ENCODE measurements around the gene CXorf58. TPM values are rescaled to one million over a fixed set of nuclear protein-coding genes. Genes with fewer than 3 reads are reported as not detected.

The CXorf58 gene
- total RNA-seq, 2 experiments from 2014 or later = 0.21 to 0.31 TPM

GRCh38 chrX:23901805-23902204 lies 6.0 kb upstream of the CXorf58 start:
- H3K27ac Mint-ChIP-seq = no peak overlapping the region
- ChIA-PET CTCF (interaction anchor here (0.7 to 4.6 kb wide), 59 partner anchors 11 to 1917 kb away, joined by 3 to 111 read pairs (median 5); partner anchors contain the start of genes ACOT9, EIF2S3, KLHL15 and PRDX4), POLR2A (interaction anchor here (0.6 to 2.8 kb wide), 4 partner anchors 118 to 206 kb away, joined by 3 to 61 read pairs (median 6); partner anchors contain the start of gene SAT1)
- no peaks in the 10 kb centered on the region for H3K27me3 Mint-ChIP-seq (ENCODE audit: low read depth)
- H3K36me3 Mint-ChIP-seq (ENCODE audit: low read depth) = peaks cover 3% of the 10 kb centered on the region
- ATAC-seq = peak; percentile 87
- H3K9me3 Mint-ChIP-seq (ENCODE audit: insufficient read depth) = no peaks in the 10 kb centered on the region
- peak; percentile 58 for DNase-seq
- peaks cover 14% of the 10 kb centered on the region for H3K4me1 Mint-ChIP-seq (ENCODE audit: low read depth)
- no peak overlapping the region for H3K4me3 Mint-ChIP-seq

GRCh38 chrX:23902419-23902818 lies 5.4 kb upstream of the CXorf58 start:
- H3K9me3 Mint-ChIP-seq (ENCODE audit: insufficient read depth) = no peaks in the 10 kb centered on the region

GRCh38 chrX:23904096-23904495 lies 3.7 kb upstream of the CXorf58 start:
- CTCF ChIA-PET = interaction anchor here (4.6 kb wide), 1 partner anchor 120 kb away, joined by 106 read pairs; the partner anchor contains the start of gene SAT1
- Mint-ChIP-seq H3K9me3 (ENCODE audit: insufficient read depth) (no peaks in the 10 kb centered on the region), H3K27me3 (ENCODE audit: low read depth) (no peaks in the 10 kb centered on the region), H3K4me1 (ENCODE audit: low read depth) (peaks cover 20% of the 10 kb centered on the region), H3K36me3 (ENCODE audit: low read depth) (peaks cover 3% of the 10 kb centered on the region), H3K27ac (no peak overlapping the region), H3K4me3 (no peak overlapping the region)
- POLR2A ChIA-PET = interaction anchor here (1.3 kb wide), 1 partner anchor 121 kb away, joined by 4 read pairs; the partner anchor contains the start of gene SAT1
- DNase-seq (no peak), ATAC-seq (no peak)

More at GRCh38 chrX:23902419-23902818, 5.4 kb upstream of the CXorf58 start:
- POLR2A ChIA-PET = interaction anchor here (1.6 to 2.8 kb wide), 3 partner anchors 119 to 151 kb away, joined by 5 to 61 read pairs (median 7); partner anchors contain the start of gene SAT1
- no peak for DNase-seq
- Mint-ChIP-seq H3K27me3 (ENCODE audit: low read depth) (no peaks in the 10 kb centered on the region), H3K36me3 (ENCODE audit: low read depth) (peaks cover 3% of the 10 kb centered on the region), H3K4me1 (ENCODE audit: low read depth) (peaks cover 9% of the 10 kb centered on the region), H3K27ac (no peak overlapping the region), H3K4me3 (no peak overlapping the region)
- CTCF ChIA-PET = interaction anchor here (0.9 to 4.6 kb wide), 48 partner anchors 12 to 1917 kb away, joined by 3 to 111 read pairs (median 6); partner anchors contain the start of genes ACOT9, EIF2S3, KLHL15 and PRDX4
- peak; percentile 35 for ATAC-seq

GRCh38 chrX:23907111-23907497 lies 702 bp upstream of the CXorf58 start:
- ChIA-PET CTCF (interaction anchor here (1.1 to 5.3 kb wide), 7 partner anchors 46 to 164 kb away, joined by 3 to 59 read pairs (median 8); partner anchors contain the start of genes ACOT9, EIF2S3 and SAT1), POLR2A (interaction anchor here (0.6 to 2.9 kb wide), 4 partner anchors 46 to 1972 kb away, joined by 8 to 20 read pairs (median 10); partner anchors contain the start of genes EIF2S3 and SAT1)
- Mint-ChIP-seq H3K9me3 (ENCODE audit: insufficient read depth) (no peaks in the 10 kb centered on the region), H3K4me1 (ENCODE audit: low read depth) (peaks cover 19% of the 10 kb centered on the region), H3K4me3 (peak overlapping the region; percentile 75), H3K36me3 (ENCODE audit: low read depth) (peaks cover 3% of the 10 kb centered on the region), H3K27me3 (ENCODE audit: low read depth) (no peaks in the 10 kb centered on the region), H3K27ac (peak overlapping the region; percentile 88)
- ATAC-seq (peak; percentile 1), DNase-seq (no peak)

GRCh38 chrX:23908219-23909004 lies 606 bp downstream of the CXorf58 start:
- POLR2A ChIA-PET = interaction anchor here (0.5 to 2.8 kb wide), 6 partner anchors 45 to 146 kb away, joined by 3 to 20 read pairs (median 4); partner anchors contain the start of genes EIF2S3, KLHL15 and SAT1
- peak overlapping the region; percentile 88 for H3K27ac Mint-ChIP-seq
- no peaks in the 10 kb centered on the region for H3K9me3 Mint-ChIP-seq (ENCODE audit: insufficient read depth)
- H3K36me3 Mint-ChIP-seq (ENCODE audit: low read depth) = peaks cover 3% of the 10 kb centered on the region
- peak overlapping the region; percentile 75 for H3K4me3 Mint-ChIP-seq
- CTCF ChIA-PET = interaction anchor here (1.0 to 5.3 kb wide), 15 partner anchors 17 to 213 kb away, joined by 3 to 59 read pairs (median 4); partner anchors contain the start of genes ACOT9, EIF2S3 and SAT1
- no peaks in the 10 kb centered on the region for H3K27me3 Mint-ChIP-seq (ENCODE audit: low read depth)
- ATAC-seq (no peak), DNase-seq (peak; percentile 25)
- peaks cover 22% of the 10 kb centered on the region for H3K4me1 Mint-ChIP-seq (ENCODE audit: low read depth)

- Mint-ChIP-seq H3K4me3 (no peak overlapping the region), H3K27me3 (ENCODE audit: low read depth) (no peaks in the 10 kb centered on the region), H3K27ac (no peak overlapping the region), H3K36me3 (ENCODE audit: low read depth) (no peaks in the 10 kb centered on the region), H3K9me3 (ENCODE audit: insufficient read depth) (no peaks in the 10 kb centered on the region), H3K4me1 (ENCODE audit: low read depth) (peaks cover 19% of the 10 kb centered on the region)
- DNase-seq (no peak), ATAC-seq (no peak)
- POLR2A ChIA-PET = no interaction called here
- CTCF ChIA-PET = interaction anchor here (5.3 kb wide), 1 partner anchor 144 kb away, joined by 59 read pairs; the partner anchor contains the start of gene EIF2S3
Measured at GRCh38 chrX:23911126-23911835, 3.5 kb downstream of the CXorf58 start.

GRCh38 chrX:23919148-23919547 lies 11.3 kb downstream of the CXorf58 start:
- Mint-ChIP-seq H3K36me3 (ENCODE audit: low read depth) (peaks cover 6% of the 10 kb centered on the region), H3K9me3 (ENCODE audit: insufficient read depth) (no peaks in the 10 kb centered on the region), H3K27ac (no peak overlapping the region), H3K27me3 (ENCODE audit: low read depth) (no peaks in the 10 kb centered on the region), H3K4me3 (no peak overlapping the region), H3K4me1 (ENCODE audit: low read depth) (peaks cover 7% of the 10 kb centered on the region)
- no peak for ATAC-seq
- CTCF ChIA-PET = no interaction called here
- no peak for DNase-seq
- POLR2A ChIA-PET = no interaction called here

GRCh38 chrX:23919706-23920320 lies 12.0 kb downstream of the CXorf58 start:
- Mint-ChIP-seq H3K9me3 (ENCODE audit: insufficient read depth) (no peaks in the 10 kb centered on the region), H3K27ac (no peak overlapping the region), H3K4me3 (no peak overlapping the region), H3K4me1 (ENCODE audit: low read depth) (peaks cover 7% of the 10 kb centered on the region), H3K36me3 (ENCODE audit: low read depth) (peaks cover 6% of the 10 kb centered on the region), H3K27me3 (ENCODE audit: low read depth) (no peaks in the 10 kb centered on the region)
- ChIA-PET POLR2A (no interaction called here), CTCF (no interaction called here)
- DNase-seq (no peak), ATAC-seq (no peak)

GRCh38 chrX:23926015-23926414 lies 18.2 kb downstream of the CXorf58 start:
- ATAC-seq (no peak), DNase-seq (no peak)
- Mint-ChIP-seq H3K36me3 (ENCODE audit: low read depth) (peaks cover 1% of the 10 kb centered on the region), H3K9me3 (ENCODE audit: insufficient read depth) (no peaks in the 10 kb centered on the region), H3K4me3 (no peak overlapping the region), H3K4me1 (ENCODE audit: low read depth) (peaks cover 2% of the 10 kb centered on the region), H3K27me3 (ENCODE audit: low read depth) (no peaks in the 10 kb centered on the region), H3K27ac (no peak overlapping the region)
- ChIA-PET CTCF (interaction anchor here (1.5 kb wide), 1 partner anchor 17 kb away, joined by 4 read pairs; no protein-coding TSS in a partner anchor), POLR2A (no interaction called here)

- H3K27me3 Mint-ChIP-seq (ENCODE audit: low read depth) = no peaks in the 10 kb centered on the region
- DNase-seq = no peak
- peak overlapping the region; percentile 25 for H3K4me3 Mint-ChIP-seq
- ChIA-PET CTCF (interaction anchor here (0.9 to 1.0 kb wide), 2 partner anchors 16 to 22 kb away, joined by 3 read pairs; no protein-coding TSS in a partner anchor), POLR2A (interaction anchor here (0.9 kb wide), 1 partner anchor 93 kb away, joined by 4 read pairs; no protein-coding TSS in a partner anchor)
- peaks cover 9% of the 10 kb centered on the region for H3K36me3 Mint-ChIP-seq (ENCODE audit: low read depth)
- no peaks in the 10 kb centered on the region for H3K9me3 Mint-ChIP-seq (ENCODE audit: insufficient read depth)
- H3K27ac Mint-ChIP-seq = peak overlapping the region; percentile 77
- peak; percentile 78 for ATAC-seq
- peaks cover 17% of the 10 kb centered on the region for H3K4me1 Mint-ChIP-seq (ENCODE audit: low read depth)
Measured at GRCh38 chrX:23930894-23931604, 23.2 kb downstream of the CXorf58 start.
